UCSD-AML1 (cell line): ENCODE results near the gene CTAGE9.

Source experiments
- DNase-seq: peaks from one replicate; lab custom pipeline; 2025; ENCODE audit not compliant: unreplicated experiment; lab: John Stamatoyannopoulos, UW

Gene CTAGE9

DNA sequence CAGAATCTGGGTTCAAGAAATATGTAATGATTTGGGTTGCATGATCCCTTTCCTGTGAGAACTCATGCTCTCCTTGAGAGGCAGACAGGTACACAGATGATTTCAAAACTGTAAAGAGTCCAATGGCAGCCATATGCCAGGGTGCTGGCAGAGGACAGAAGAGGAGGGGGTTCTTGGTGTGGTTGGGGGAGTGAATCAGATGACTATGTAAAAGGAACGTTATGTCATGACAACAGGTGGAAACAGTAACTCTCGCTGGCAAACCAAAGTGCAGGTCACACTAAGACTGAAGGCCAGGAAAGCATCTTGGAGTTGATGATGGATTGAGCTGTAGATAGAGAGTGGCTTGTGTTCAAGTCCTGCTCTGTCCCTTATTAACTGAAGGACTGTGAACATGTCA, 29.9 kb downstream of the CTAGE9 start:
- no peak for DNase-seq

DNA sequence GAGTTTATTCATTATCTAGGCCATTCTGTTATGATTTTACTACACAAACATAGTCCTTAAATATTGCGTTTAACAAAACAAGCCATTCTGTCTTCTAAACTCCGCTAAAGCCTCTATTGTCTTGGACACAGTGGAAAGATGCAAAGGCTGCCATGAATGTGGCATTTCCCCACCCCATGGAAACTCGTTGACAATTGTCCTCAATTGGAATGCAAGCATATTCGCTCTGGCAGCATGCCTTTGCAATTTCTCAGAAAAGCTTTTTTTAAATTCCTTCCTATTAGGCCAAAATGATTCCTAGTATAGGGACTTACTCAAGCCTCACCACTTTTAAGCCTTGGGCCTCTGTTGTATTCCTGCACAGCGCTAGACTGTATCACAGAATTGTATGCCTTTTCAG, 32.4 kb downstream of the CTAGE9 start:
- DNase-seq: no peak

DNA sequence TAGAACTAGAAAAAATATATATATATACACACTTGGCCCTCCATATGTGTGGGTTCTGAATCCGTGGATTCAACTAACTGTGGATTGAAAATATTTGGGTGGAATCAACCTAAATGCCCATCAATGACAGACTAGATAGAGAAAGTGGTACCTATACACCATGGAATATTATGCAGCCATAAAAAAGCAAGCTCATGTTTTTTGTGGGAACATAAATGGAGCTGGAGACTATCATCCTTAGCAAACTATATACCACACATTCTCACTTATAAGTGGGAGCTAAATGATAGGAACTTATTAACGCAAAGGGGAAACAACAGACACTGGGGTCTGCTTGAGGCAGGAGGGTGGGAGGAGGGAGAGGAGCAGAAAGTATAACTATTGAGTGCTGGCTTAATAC, 37.6 kb downstream of the CTAGE9 start:
- no peak for DNase-seq

DNA sequence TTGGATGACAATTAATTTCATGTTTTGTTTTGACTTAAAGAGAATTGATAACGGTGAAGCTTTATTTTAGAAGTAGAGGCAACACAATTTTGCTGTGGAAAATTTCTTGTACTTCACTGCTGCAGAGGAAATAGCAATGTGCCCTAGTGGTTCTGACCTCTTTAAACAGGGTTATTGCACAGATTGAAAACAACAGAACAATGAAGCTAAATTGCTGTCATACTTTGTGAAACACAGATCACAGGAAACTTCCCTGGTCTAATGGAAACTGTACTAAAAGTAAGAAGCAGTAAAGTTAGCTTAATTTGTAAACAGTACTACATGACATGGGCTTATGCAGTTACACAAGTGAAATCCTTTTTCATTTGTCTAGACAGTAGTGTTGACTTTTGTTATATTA, 40.9 kb downstream of the CTAGE9 start:
- no peak for DNase-seq

DNA sequence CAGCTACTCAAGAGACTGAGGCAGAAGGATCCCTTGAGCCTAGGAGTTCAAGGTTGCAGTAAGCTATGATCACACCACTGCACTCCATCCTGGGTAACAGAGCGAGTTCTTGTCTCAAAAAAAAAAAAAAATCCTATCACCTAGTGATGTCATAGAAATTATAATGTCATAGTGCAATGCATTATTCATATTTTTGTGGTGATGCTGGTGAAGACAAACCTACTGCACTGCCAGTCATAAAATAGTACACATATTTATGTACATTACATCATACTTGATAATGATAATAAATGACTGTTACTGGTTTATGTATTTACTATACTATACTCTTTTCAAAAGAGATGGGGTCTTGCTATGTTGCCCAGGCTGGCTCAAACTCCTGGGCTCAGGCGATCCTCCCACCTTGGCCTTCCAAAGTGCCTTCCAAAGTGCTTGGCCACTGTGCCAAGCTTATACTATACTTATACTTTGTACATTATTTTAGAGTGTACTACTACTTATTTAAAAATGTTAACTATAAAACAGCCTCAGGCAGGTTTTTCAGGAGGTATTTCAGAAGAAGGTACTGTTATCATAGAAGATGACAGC, 47.1 kb downstream of the CTAGE9 start:
- no peak for DNase-seq

DNA sequence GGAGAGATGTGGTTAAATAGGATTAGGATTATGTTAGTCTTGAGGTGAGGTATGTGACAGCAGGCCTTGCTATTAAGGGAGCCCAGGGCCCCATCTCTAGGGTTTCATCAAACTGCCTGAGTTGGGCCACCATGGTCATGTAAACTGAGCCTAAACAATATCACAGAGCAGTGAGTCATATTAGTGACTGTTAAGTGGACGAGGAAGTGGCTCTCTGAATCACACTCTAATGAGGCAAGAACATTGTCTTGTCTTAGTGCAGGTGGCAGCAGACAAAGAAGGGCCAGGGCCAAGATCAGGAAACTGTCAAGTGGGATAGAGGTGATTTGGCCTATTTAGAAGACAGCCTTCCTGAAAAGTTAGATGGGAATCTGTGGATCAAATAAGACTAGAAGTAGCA, 50.6 kb downstream of the CTAGE9 start:
- DNase-seq: no peak
